ENCODE data around the gene ZSCAN21.

The ZSCAN21 gene

DNA sequence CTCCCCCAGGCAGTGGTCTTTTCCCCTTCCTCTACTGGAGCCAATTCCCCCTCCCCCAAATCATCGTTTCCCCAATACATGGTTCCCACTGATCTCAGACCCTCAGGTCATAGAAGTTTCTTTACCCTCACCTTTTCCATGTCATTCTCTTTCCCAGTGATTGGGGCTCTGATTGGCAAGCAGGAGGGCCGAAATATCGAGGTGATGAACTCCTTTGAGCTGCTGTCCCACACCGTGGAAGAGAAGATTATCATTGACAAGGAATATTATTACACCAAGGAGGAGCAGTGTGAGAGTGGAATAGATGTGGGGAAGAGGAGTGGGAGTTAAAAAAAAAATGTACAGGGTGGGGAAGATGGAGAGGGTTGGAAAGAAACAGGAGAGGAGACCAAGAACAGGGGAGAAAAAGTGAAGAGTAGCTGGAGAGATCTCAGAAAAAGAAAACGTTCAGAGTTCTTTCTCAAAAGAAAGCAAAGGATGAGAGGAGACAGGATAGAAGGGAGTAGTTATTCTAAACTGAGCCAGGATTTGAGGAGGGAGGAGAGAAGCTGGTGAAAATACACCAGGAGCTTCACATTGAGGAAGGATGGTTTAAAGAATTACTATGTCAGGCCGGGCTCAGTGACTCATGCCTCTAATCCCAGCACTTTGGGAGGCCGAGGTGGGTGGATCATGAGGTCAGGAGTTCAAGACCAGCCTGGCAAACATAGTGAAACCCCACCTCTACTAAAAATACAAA lies 40.1 kb downstream of the ZSCAN21 start (continued):
- TF ChIP-seq, protein P1, sequence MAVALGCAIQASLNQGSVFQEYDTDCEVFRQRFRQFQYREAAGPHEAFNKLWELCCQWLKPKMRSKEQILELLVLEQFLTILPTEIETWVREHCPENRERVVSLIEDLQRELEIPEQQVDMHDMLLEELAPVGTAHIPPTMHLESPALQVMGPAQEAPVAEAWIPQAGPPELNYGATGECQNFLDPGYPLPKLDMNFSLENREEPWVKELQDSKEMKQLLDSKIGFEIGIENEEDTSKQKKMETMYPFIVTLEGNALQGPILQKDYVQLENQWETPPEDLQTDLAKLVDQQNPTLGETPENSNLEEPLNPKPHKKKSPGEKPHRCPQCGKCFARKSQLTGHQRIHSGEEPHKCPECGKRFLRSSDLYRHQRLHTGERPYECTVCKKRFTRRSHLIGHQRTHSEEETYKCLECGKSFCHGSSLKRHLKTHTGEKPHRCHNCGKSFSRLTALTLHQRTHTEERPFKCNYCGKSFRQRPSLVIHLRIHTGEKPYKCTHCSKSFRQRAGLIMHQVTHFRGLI (tag by site-specific recombination; IDR thresholded peaks at IDR 0.05) = no peak
- TF ChIP-seq ZNF416 (tag by site-specific recombination; IDR thresholded peaks at IDR 0.05) (no peak), ZNF10 (tag by site-specific recombination; IDR thresholded peaks at IDR 0.05) (no peak), ZNF366 (tag by site-specific recombination; conservative IDR thresholded peaks at IDR 0.05) (peak; percentile 68), ZBTB20 (tag by site-specific recombination; IDR thresholded peaks at IDR 0.05) (no peak), ZNF677 (tag by site-specific recombination; IDR thresholded peaks at IDR 0.05) (no peak), ZNF629 (tag by site-specific recombination; IDR thresholded peaks at IDR 0.05) (no peak; the same call in 1 of the 2 replicates), GLIS2 (tag by site-specific recombination; IDR thresholded peaks at IDR 0.05) (no peak), ZNF24 (tag by site-specific recombination; IDR thresholded peaks at IDR 0.05) (no peak), SCRT1 (tag by site-specific recombination; IDR thresholded peaks at IDR 0.05; ENCODE audit: borderline replicate concordance) (no peak), ZNF202 (tag by site-specific recombination; IDR thresholded peaks at IDR 0.05; ENCODE audit: borderline replicate concordance) (no peak), ZNF747 (tag by site-specific recombination; IDR thresholded peaks at IDR 0.05) (no peak), YY2 (tag by site-specific recombination; IDR thresholded peaks at IDR 0.05) (no peak), MEIS1 (CRISPR knock-in tag; IDR thresholded peaks at IDR 0.05; ENCODE audit: borderline replicate concordance) (no peak), ZNF660 (tag by site-specific recombination; IDR thresholded peaks at IDR 0.05) (no peak), ZNF626 (tag by site-specific recombination; IDR thresholded peaks at IDR 0.05) (no peak), SP7 (tag by site-specific recombination; IDR thresholded peaks at IDR 0.05) (peak; percentile 70), ZNF473 (tag by site-specific recombination; IDR thresholded peaks at IDR 0.05) (no peak), KLF1 (tag by site-specific recombination; IDR thresholded peaks at IDR 0.05) (peak; percentile 61), ZNF140 (tag by site-specific recombination; IDR thresholded peaks at IDR 0.05) (no peak), ZNF792 (tag by site-specific recombination; IDR thresholded peaks at IDR 0.05) (no peak), ZSCAN16 (tag by site-specific recombination; IDR thresholded peaks at IDR 0.05) (no peak), ZNF354C (tag by site-specific recombination; IDR thresholded peaks at IDR 0.05; ENCODE audit: borderline replicate concordance, low read depth) (no peak), ZNF37A (tag by site-specific recombination; IDR thresholded peaks at IDR 0.05) (no peak)
- TF ChIP-seq, protein P2, sequence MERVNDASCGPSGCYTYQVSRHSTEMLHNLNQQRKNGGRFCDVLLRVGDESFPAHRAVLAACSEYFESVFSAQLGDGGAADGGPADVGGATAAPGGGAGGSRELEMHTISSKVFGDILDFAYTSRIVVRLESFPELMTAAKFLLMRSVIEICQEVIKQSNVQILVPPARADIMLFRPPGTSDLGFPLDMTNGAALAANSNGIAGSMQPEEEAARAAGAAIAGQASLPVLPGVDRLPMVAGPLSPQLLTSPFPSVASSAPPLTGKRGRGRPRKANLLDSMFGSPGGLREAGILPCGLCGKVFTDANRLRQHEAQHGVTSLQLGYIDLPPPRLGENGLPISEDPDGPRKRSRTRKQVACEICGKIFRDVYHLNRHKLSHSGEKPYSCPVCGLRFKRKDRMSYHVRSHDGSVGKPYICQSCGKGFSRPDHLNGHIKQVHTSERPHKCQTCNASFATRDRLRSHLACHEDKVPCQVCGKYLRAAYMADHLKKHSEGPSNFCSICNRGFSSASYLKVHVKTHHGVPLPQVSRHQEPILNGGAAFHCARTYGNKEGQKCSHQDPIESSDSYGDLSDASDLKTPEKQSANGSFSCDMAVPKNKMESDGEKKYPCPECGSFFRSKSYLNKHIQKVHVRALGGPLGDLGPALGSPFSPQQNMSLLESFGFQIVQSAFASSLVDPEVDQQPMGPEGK (tag by site-specific recombination; IDR thresholded peaks at IDR 0.05) = no peak
- TF ChIP-seq, protein P3, sequence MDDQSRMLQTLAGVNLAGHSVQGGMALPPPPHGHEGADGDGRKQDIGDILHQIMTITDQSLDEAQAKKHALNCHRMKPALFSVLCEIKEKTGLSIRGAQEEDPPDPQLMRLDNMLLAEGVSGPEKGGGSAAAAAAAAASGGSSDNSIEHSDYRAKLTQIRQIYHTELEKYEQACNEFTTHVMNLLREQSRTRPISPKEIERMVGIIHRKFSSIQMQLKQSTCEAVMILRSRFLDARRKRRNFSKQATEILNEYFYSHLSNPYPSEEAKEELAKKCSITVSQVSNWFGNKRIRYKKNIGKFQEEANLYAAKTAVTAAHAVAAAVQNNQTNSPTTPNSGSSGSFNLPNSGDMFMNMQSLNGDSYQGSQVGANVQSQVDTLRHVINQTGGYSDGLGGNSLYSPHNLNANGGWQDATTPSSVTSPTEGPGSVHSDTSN (CRISPR knock-in tag; IDR thresholded peaks at IDR 0.05) = no peak
- TF ChIP-seq, protein P4, sequence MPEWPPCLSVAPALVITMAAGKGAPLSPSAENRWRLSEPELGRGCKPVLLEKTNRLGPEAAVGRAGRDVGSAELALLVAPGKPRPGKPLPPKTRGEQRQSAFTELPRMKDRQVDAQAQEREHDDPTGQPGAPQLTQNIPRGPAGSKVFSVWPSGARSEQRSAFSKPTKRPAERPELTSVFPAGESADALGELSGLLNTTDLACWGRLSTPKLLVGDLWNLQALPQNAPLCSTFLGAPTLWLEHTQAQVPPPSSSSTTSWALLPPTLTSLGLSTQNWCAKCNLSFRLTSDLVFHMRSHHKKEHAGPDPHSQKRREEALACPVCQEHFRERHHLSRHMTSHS (tag by site-specific recombination; IDR thresholded peaks at IDR 0.05) = no peak
- TF ChIP-seq, protein P5, sequence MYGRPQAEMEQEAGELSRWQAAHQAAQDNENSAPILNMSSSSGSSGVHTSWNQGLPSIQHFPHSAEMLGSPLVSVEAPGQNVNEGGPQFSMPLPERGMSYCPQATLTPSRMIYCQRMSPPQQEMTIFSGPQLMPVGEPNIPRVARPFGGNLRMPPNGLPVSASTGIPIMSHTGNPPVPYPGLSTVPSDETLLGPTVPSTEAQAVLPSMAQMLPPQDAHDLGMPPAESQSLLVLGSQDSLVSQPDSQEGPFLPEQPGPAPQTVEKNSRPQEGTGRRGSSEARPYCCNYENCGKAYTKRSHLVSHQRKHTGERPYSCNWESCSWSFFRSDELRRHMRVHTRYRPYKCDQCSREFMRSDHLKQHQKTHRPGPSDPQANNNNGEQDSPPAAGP (tag by site-specific recombination; IDR thresholded peaks at IDR 0.05) = peak; percentile 18; the same call in 1 of the 2 replicates
- TF ChIP-seq, protein P6, sequence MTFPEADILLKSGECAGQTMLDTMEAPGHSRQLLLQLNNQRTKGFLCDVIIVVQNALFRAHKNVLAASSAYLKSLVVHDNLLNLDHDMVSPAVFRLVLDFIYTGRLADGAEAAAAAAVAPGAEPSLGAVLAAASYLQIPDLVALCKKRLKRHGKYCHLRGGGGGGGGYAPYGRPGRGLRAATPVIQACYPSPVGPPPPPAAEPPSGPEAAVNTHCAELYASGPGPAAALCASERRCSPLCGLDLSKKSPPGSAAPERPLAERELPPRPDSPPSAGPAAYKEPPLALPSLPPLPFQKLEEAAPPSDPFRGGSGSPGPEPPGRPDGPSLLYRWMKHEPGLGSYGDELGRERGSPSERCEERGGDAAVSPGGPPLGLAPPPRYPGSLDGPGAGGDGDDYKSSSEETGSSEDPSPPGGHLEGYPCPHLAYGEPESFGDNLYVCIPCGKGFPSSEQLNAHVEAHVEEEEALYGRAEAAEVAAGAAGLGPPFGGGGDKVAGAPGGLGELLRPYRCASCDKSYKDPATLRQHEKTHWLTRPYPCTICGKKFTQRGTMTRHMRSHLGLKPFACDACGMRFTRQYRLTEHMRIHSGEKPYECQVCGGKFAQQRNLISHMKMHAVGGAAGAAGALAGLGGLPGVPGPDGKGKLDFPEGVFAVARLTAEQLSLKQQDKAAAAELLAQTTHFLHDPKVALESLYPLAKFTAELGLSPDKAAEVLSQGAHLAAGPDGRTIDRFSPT (tag by site-specific recombination; IDR thresholded peaks at IDR 0.05) = peak; percentile 42; the same call in 1 of the 2 replicates
- TF ChIP-seq, protein P7, sequence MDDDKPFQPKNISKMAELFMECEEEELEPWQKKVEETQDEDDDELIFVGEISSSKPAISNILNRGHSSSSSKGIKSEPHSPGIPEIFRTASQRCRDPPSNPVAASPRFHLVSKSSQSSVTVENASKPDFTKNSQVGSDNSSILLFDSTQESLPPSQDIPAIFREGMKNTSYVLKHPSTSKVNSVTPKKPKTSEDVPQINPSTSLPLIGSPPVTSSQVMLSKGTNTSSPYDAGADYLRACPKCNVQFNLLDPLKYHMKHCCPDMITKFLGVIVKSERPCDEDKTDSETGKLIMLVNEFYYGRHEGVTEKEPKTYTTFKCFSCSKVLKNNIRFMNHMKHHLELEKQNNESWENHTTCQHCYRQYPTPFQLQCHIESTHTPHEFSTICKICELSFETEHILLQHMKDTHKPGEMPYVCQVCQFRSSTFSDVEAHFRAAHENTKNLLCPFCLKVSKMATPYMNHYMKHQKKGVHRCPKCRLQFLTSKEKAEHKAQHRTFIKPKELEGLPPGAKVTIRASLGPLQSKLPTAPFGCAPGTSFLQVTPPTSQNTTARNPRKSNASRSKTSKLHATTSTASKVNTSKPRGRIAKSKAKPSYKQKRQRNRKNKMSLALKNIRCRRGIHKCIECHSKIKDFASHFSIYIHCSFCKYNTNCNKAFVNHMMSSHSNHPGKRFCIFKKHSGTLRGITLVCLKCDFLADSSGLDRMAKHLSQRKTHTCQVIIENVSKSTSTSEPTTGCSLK (tag by site-specific recombination; IDR thresholded peaks at IDR 0.05) = no peak
